Sigmoid colon (tissue), 7 donors: ENCODE measurements around the gene TIGD7. TPM values are rescaled to one million over a fixed set of nuclear protein-coding genes. Genes with fewer than 3 reads are reported as not detected.

Experiments
- DNase-seq: peaks from one replicate; pipeline ENCODE4 v3.0.0-alpha.2; 2019
- H3K27ac ChIP-seq, 4 donors: fragments of 200-600 bp; sonication (generic); one replicate each; pipeline ENCODE4 v1.5.1; 2016 to 2019; ENCODE audit warnings: mild to moderate bottlenecking in 1 of 4
- H3K27me3 ChIP-seq, 3 donors: fragments of 200-600 bp; sonication (generic); one replicate each; pipeline ENCODE4 v1.5.1; 2019; ENCODE audit warnings: mild to moderate bottlenecking in 1 of 3
- H3K36me3 ChIP-seq, 4 donors: fragments of 200-600 bp; sonication (generic); one replicate each; pipeline ENCODE4 v1.5.1; 2016 to 2019
- H3K4me1 ChIP-seq, 4 donors: fragments of 200-600 bp; sonication (generic); one replicate each; pipeline ENCODE4 v1.5.1; 2017 to 2019
- H3K4me3 ChIP-seq, 4 donors: fragments of 200-600 bp; sonication (generic); one replicate each; pipeline ENCODE4 v1.5.1; 2017 to 2019; ENCODE audit warnings: mild to moderate bottlenecking in 2 of 4, moderate library complexity in 1 of 4
- H3K9me3 ChIP-seq, 4 donors: fragments of 200-600 bp in 3 of 4; sonication (generic) in 3 of 4; one replicate each; pipeline versions ENCODE4 v1.5.1 to v1.6.1; 2013 to 2019
- CTCF ChIP-seq, 4 experiments: fragments of 450-650 bp in 3 of 4; fragments of 200-600 bp in 1 of 4; IDR thresholded peaks; one replicate each; pipeline ENCODE4 v1.5.1; 2016 to 2019; ENCODE audit warnings: antibody characterized with exemption in 4 of 4, mild to moderate bottlenecking in 3 of 4, moderate library complexity in 2 of 4
- EP300 ChIP-seq, 4 donors: sonication (generic); formaldehyde crosslinking; IDR thresholded peaks; one replicate each; pipeline ENCODE4 v1.6.1; 2017; ENCODE audit warnings: antibody characterized with exemption in 4 of 4
- POLR2A ChIP-seq, 2 donors: fragments of 450-650 bp; IDR thresholded peaks; one replicate each; pipeline ENCODE4 v1.6.1; 2016; ENCODE audit warnings: antibody characterized with exemption in 2 of 2, mild to moderate bottlenecking in 2 of 2, moderate library complexity in 2 of 2
- POLR2AphosphoS5 ChIP-seq, 4 donors: sonication (generic); formaldehyde crosslinking; IDR thresholded peaks; one replicate each; pipeline ENCODE4 v1.6.1; 2017; ENCODE audit warnings: antibody characterized with exemption in 4 of 4
- WGBS, 2 donors: extraction: QIAGEN DNeasy Blood & Tissue Kit; methylation state at CpG; one replicate each; pipeline ENCODE4 v1.1.7; 2013; 5-methylcytosine and 5-hydroxymethylcytosine counted together
- intact Hi-C: fragments of 100-400 bp; cut with DNase I; formaldehyde crosslinking; loops from one replicate; pipeline ENCODE4 v1.15.1; 2023
- polyA plus RNA-seq, 3 donors: library from polyadenylated mRNA; stranded (reverse); fragments of 200-250 nt; gene quantifications; one replicate each; pipeline ENCODE4 v1.2.3, GENCODE V29; 2013
- total RNA-seq, 4 donors: library from RNA; depleted of rRNA; stranded (reverse); fragments of >200 nt; gene quantifications; one replicate each; pipeline ENCODE4 v1.1.0, GENCODE V29; 2016
- donor health status: healthy with polysubstance abuse.
- donor health status: Bipolar disorder and iron deficiency.
- donor health status: healthy.

TIGD7 gene
- total and polyA plus RNA-seq, 7 donors = 1.2 to 12.8 (median 4.2) TPM

DNA sequence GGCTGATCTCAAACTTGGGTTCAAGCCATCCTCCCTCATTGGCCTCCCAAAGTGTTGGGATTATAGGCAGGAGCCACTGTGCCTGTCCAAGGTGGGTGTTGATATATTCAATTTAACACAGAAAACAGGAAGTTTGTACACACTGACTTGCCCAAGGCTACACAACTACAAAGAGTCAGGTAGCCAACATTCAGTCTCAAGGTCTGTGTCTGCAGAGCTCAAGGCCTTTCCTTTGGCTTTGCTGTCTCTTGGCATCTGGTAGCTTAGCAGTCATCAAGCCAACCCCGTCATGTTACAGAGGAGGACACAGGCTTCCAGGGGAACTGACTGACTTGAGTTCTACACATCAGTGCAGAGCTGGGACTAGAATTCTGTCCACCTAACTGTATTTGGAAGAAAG is 36.9 kb downstream of the TIGD7 start:
- Histone ChIP-seq H3K27me3 (no peaks in the 10 kb centered on the region), H3K4me3 (no peak overlapping the region), H3K27ac (no peak overlapping the region), H3K36me3 (peaks cover 0 to 22% (median 0%) of the 10 kb centered on the region in 4 donors), H3K9me3 (no peaks in the 10 kb centered on the region), H3K4me1 (peaks cover 0 to 16% (median 14%) of the 10 kb centered on the region in 4 donors)
- TF ChIP-seq POLR2A (IDR thresholded peaks at IDR 0.05) (no peak), EP300 (IDR thresholded peaks at IDR 0.05) (no peak), POLR2AphosphoS5 (IDR thresholded peaks at IDR 0.05) (no peak), CTCF (IDR thresholded peaks at IDR 0.05) (no peak)
- DNase-seq = no peak
- WGBS, 2 donors = 87 to 97% methylated on average over 1 of the region's 1 CpG
- intact Hi-C loops = loop anchor here (10.0 kb wide), 1 partner anchor 187 kb away; no protein-coding TSS in a partner anchor

DNA sequence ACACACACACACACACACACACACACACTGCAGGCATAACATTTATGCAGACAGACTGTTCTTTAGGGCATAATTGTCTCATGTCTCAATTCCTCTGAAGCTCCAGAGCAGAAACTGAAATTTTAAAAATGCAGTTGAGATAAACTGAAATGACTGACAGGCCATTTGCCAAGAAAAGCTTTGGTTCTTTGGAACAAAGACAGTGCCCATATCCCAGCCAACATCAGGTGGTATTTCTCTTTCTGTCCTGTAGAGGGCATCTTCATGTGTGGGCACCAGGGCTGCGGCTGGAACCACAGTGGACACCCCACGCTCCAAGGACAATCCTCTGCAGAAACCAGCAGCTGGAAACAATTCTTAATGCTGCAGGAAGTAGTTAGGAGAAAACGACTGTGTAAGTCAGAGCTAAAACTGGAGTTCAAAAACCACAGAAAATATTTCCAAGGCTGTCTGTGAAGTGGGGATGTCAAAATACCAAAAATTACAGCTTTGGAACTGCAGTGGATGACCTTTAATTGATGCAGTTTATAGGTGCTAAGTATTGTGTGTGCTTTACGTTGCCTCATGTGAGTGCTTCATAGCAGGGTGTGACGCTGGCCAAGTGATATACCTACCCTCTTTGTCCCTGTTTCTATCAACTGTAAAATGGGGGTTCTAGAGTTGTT is 38.2 kb downstream of the TIGD7 start:
- DNase-seq = no peak
- 77 to 79% methylated on average over 5 of the region's 5 CpGs for WGBS, 2 donors
- Histone ChIP-seq H3K36me3 (peaks cover 0 to 22% (median 0%) of the 10 kb centered on the region in 4 donors), H3K4me1 (peaks cover 0 to 21% (median 20%) of the 10 kb centered on the region in 4 donors), H3K4me3 (no peak overlapping the region), H3K27me3 (no peaks in the 10 kb centered on the region), H3K27ac (no peak overlapping the region), H3K9me3 (no peaks in the 10 kb centered on the region)
- TF ChIP-seq POLR2A (IDR thresholded peaks at IDR 0.05) = no peak
- TF ChIP-seq CTCF (IDR thresholded peaks at IDR 0.05) = peak in 2 of 4 experiments; percentile 28 to 41
- TF ChIP-seq POLR2AphosphoS5 (IDR thresholded peaks at IDR 0.05) = no peak
- TF ChIP-seq EP300 (IDR thresholded peaks at IDR 0.05) = no peak
- intact Hi-C loops = loop anchor here (10.0 kb wide), 1 partner anchor 188 kb away; no protein-coding TSS in a partner anchor

DNA sequence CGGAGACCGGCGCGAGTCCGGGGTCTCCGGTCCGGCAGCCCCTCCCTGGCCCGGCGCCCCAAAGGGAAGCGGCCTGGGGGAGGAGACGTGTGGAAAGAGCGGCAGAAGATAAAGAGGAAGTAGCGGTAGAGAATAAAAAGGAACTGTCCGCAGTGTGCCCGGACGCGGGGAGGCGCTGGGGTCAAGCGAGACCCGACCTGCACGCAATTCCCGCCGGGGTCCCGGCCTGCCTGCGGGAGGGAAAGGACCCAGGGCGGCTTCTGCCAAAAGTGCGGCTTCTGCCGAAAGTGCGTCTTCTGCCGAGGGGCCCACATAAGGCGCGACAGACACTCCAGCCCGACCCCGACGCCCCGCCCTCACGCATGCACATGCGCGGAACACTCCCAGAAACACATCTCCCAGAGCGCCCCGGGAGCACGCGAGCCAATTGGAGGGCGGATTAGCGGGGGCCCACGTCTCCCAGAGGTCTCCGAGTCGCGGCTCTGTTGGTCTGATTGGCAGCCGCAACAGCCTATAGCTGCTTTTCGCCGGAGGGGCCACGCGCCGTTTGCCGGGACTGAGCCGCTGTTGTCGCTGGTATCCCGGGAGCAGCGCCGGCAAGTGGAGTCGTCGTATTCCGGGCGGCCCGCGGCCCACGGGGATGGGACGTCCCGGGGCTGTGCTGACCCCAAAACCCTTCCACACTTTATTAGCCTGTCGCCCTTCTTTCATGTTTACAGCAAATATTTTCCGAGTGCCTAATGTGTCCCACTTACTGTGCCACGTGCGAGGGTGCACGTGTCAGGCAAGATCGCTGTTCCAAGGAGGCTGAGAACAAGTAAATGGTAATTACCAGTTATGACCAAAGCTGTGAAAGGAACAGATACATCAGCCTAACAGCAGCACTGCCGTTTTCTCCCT is 40.8 kb downstream of the TIGD7 start:
- DNase-seq = peak; percentile 99
- 1 to 2% methylated on average over 77 of the region's 77 CpGs for WGBS, 2 donors
- intact Hi-C loops = loop anchor here (1.0 to 10.0 kb wide), 4 partner anchors 18 to 236 kb away; partner anchors contain the start of genes CLUAP1, ZNF174 and ZSCAN32
- H3K9me3 ChIP-seq = no peaks in the 10 kb centered on the region
- H3K4me3 ChIP-seq = peak overlapping the region; percentile 60 to 98 (median 86)
- peaks cover 0 to 21% (median 20%) of the 10 kb centered on the region in 4 donors for H3K4me1 ChIP-seq
- peak; percentile 87 to 91 for TF ChIP-seq POLR2A (IDR thresholded peaks at IDR 0.05)
- no peak for TF ChIP-seq EP300 (IDR thresholded peaks at IDR 0.05)
- TF ChIP-seq CTCF (IDR thresholded peaks at IDR 0.05) = peak in 2 of 4 experiments; percentile 13 to 18
- peak; percentile 93 to 98 (median 96) for TF ChIP-seq POLR2AphosphoS5 (IDR thresholded peaks at IDR 0.05)
- H3K27ac ChIP-seq = peak overlapping the region; percentile 90 to 100 (median 97)
- peaks cover 0 to 22% (median 0%) of the 10 kb centered on the region in 4 donors for H3K36me3 ChIP-seq
- no peaks in the 10 kb centered on the region for H3K27me3 ChIP-seq

DNA sequence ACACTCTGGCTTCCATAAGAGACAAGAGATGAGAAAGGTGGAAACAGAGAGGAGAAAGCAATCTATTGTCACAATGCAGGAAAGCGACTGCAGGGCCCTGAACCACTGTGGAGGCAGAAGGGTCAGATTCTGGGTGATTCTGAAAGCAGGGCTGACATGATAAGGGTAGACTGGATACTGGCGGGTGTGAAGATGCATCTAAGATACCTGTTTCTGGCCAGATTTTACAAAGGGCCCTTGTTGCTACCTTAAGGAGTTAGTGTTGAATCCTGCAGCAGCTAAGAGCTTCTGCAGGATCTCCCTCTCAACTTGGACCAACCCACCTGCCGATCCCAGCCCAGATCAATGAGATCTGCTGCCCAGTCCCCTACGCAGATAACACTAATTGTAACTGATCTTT is 42.7 kb downstream of the TIGD7 start:
- Histone ChIP-seq H3K27ac (peak overlapping the region in 1 of 4 donors; percentile 94), H3K4me1 (peaks cover 0 to 21% (median 20%) of the 10 kb centered on the region in 4 donors), H3K4me3 (no peak overlapping the region), H3K9me3 (no peaks in the 10 kb centered on the region), H3K36me3 (peaks cover 0 to 14% (median 0%) of the 10 kb centered on the region in 4 donors), H3K27me3 (no peaks in the 10 kb centered on the region)
- no peak for TF ChIP-seq POLR2AphosphoS5 (IDR thresholded peaks at IDR 0.05)
- no peak for TF ChIP-seq POLR2A (IDR thresholded peaks at IDR 0.05)
- TF ChIP-seq CTCF (IDR thresholded peaks at IDR 0.05) = no peak
- no peak for TF ChIP-seq EP300 (IDR thresholded peaks at IDR 0.05)
- DNase-seq = no peak
- intact Hi-C loops = loop anchor here (2.0 to 10.0 kb wide), 2 partner anchors 42 to 192 kb away; partner anchors contain the start of genes TIGD7 and ZNF75A
- 95 to 97% methylated on average over 4 of the region's 4 CpGs for WGBS, 2 donors
